WTC11 (cell line): ENCODE measurements around the gene HOXC4.

Source experiments
- NFYB ChIP-seq: sonication (generic); formaldehyde crosslinking; conservative IDR thresholded peaks from 2 replicates; pipeline ENCODE4 v1.8.0; 2022; ENCODE audit warnings: low read depth, missing genetic modification reagents
- TEAD4 ChIP-seq: sonication (generic); formaldehyde crosslinking; IDR thresholded peaks from 2 replicates; pipeline ENCODE4 v1.8.0; 2022; ENCODE audit warnings: mild to moderate bottlenecking, missing genetic modification reagents
- ZNF263 ChIP-seq: sonication (generic); formaldehyde crosslinking; IDR thresholded peaks from 2 replicates; pipeline ENCODE4 v1.8.1; 2022; ENCODE audit warnings: low read depth, mild to moderate bottlenecking, moderate library complexity, missing genetic modification reagents

DNA sequence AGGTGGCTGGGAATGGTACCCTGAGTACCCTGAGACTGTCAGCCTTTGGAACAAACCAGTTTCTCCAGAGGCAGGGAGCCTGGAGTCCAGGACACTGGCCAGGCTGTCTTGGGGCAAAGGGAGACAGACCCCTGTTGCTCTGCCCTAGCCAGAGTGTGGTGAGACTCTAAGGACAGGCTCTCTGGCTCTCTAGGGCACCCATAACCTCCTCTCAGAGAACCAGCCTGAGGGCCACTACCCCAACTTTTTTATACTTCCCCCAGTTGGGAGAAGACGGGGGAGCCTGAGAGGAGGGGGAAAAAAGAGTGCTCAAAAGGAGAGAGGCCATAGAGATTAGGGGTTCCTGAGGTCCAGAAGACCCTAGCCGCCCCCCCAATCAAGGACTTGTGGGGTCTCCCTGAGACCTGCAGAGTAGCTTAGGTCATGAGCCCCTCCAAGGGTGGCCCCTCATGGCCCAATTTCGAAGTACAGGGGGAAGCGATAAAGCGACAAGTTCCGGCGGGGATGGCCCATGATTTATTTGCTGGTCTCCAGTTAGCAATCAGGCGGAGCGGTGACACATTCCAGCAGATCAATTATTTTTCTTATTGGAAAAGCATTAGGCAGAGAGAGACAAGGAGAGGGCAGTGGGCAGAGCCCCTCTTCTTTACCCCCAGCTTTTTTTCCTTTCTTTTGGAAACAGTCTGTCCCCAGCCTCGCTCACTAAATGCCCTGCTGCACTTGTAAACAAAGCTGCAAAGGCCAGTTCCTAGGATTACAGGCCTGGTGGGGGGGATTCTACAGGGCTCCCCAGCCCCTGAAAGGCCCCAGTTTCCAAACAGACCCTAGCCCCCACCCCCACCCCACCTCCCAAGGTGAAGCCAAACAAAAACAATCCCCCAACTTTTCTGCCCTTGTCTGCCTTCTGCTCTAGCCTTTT lies 43.3 kb upstream of the HOXC4 start:
- TF ChIP-seq ZNF263 (CRISPR knock-in tag) (no peak), TEAD4 (CRISPR knock-in tag) (no peak), NFYB (CRISPR knock-in tag) (no peak)
